GM19455 (cell line): ENCODE measurements around the gene DNAJB8.

Source experiments
- ATAC-seq: cut with Tn5 transposase; IDR thresholded peaks from one replicate; pipeline ENCODE4 v1.9.1; 2021; ENCODE audit not compliant: unreplicated experiment

The DNAJB8 gene

GRCh38 chr3:128466840-128467541, at the start of gene DNAJB8:
Gene DNAJB8 (minus strand): TSS chr3:128466890. CDS start chr3:128463245, 3,645 bp downstream.
- ATAC-seq: no peak

- ATAC-seq: no peak
These were observed 49.3 kb upstream of the DNAJB8 start for GRCh38 chr3:128515967-128516366.

- no peak for ATAC-seq
These were observed 42.2 kb upstream of the DNAJB8 start for GRCh38 chr3:128508852-128509251.

- ATAC-seq: no peak
These were observed 40.1 kb upstream of the DNAJB8 start for GRCh38 chr3:128506754-128507153.

GRCh38 chr3:128505771-128506170, 39.1 kb upstream of the DNAJB8 start:
- ATAC-seq: no peak

- no peak for ATAC-seq
These were observed 38.5 kb upstream of the DNAJB8 start for GRCh38 chr3:128504963-128505730.

GRCh38 chr3:128504533-128504915, 37.8 kb upstream of the DNAJB8 start:
- ATAC-seq: no peak

- ATAC-seq: no peak
These were observed 37.3 kb upstream of the DNAJB8 start for GRCh38 chr3:128503751-128504532.

- ATAC-seq: no peak
These were observed 36.5 kb upstream of the DNAJB8 start for GRCh38 chr3:128503164-128503651.

- no peak for ATAC-seq
These were observed 36.0 kb upstream of the DNAJB8 start for GRCh38 chr3:128502712-128503111.

GRCh38 chr3:128501431-128501830, 34.7 kb upstream of the DNAJB8 start:
- no peak for ATAC-seq

- ATAC-seq: no peak
These were observed 33.9 kb upstream of the DNAJB8 start for GRCh38 chr3:128500556-128500955.

- no peak for ATAC-seq
These were observed 33.1 kb upstream of the DNAJB8 start for GRCh38 chr3:128499724-128500275.

- ATAC-seq: no peak
These were observed 32.3 kb upstream of the DNAJB8 start for GRCh38 chr3:128498901-128499530.

- no peak for ATAC-seq
These were observed 31.5 kb upstream of the DNAJB8 start for GRCh38 chr3:128498127-128498626.

GRCh38 chr3:128497305-128498126, 30.8 kb upstream of the DNAJB8 start:
- no peak for ATAC-seq

- ATAC-seq: no peak
These were observed 30.1 kb upstream of the DNAJB8 start for GRCh38 chr3:128496602-128497304.

- ATAC-seq: no peak
These were observed 29.4 kb upstream of the DNAJB8 start for GRCh38 chr3:128496019-128496601.
